Measurements from ENCODE around the gene PRPF6.
"Not testable (repeated sequence)": the region's sequence is repeated elsewhere in the genome, so short reads cannot be mapped to it uniquely, and the experiment has no call there.

PRPF6 gene

DNA sequence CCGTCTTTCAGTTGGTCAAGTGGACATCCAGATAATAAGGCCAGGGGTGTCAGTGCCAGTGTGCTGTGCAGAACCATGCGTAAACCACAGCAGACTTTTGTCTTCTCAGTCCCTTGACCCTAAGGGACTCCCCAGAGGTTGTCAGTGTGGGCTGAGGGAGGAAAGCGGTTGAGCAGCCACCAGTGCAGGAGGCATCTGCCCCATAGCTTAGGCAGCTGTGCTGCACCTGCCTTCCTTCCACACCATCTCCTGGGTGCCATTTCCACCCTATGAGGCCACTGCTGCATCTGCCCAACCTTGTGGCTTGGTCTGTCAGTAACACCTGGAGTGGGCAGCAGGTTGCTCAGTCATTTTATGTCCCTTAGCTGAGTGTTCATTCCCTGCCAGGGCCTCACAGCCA lies 26.0 kb downstream of the PRPF6 start:
- Histone ChIP-seq H3K27ac (ENCODE audit: low read depth, low read length, severe bottlenecking) (no peak overlapping the region), H3K4me1 (ENCODE audit: control insufficient read depth, insufficient read depth, low read length, poor library complexity, severe bottlenecking) (no peaks in the 10 kb centered on the region), H3K36me3 (ENCODE audit: control insufficient read depth, insufficient read depth, low read length) (peaks cover 91% of the 10 kb centered on the region), H3K4me3 (ENCODE audit: extremely low read depth, insufficient read depth, low read length, poor library complexity, severe bottlenecking) (no peak overlapping the region), H3K9me3 (ENCODE audit: control insufficient read depth, low read length) (peaks cover 10% of the 10 kb centered on the region)
- 89 to 100% methylated on average over 2 of the region's 3 CpGs for WGBS, 2 experiments (ENCODE audit: insufficient coverage in 2 of 2)

DNA sequence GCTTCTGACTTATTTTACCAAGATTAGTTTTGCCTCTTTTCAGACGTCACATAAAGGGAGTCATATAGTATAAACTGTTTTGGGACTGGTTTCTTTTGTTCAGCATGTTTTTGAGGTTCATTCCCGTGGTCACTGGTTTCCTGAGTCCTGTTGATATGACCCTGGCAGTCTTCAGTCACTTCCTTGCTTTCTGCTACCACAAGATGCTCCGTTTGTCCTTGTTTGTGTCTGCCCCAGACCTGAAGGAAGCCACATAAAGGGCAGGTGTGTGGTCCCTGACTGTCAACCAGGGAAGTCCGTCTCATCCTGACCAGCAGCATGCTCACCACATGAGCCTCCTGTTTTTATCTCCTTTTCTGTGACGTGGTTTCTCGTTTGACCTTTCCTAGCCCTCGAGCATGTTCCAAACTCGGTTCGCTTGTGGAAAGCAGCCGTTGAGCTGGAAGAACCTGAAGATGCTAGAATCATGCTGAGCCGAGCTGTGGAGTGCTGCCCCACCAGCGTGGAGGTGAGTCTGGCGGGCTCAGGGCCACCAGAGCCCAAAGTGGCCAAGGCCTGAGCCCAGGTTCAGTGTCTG lies 29.0 kb downstream of the PRPF6 start:
- Histone ChIP-seq H3K4me1 (ENCODE audit: control insufficient read depth, insufficient read depth, low read length, poor library complexity, severe bottlenecking) (no peaks in the 10 kb centered on the region), H3K27ac (ENCODE audit: low read depth, low read length, severe bottlenecking) (no peak overlapping the region), H3K4me3 (ENCODE audit: extremely low read depth, insufficient read depth, low read length, poor library complexity, severe bottlenecking) (no peak overlapping the region), H3K36me3 (ENCODE audit: control insufficient read depth, insufficient read depth, low read length) (peaks cover 85% of the 10 kb centered on the region), H3K9me3 (ENCODE audit: control insufficient read depth, low read length) (peaks cover 10% of the 10 kb centered on the region)
- 94 to 98% methylated on average over 12 of the region's 13 CpGs for WGBS, 2 experiments (ENCODE audit: insufficient coverage in 2 of 2)

DNA sequence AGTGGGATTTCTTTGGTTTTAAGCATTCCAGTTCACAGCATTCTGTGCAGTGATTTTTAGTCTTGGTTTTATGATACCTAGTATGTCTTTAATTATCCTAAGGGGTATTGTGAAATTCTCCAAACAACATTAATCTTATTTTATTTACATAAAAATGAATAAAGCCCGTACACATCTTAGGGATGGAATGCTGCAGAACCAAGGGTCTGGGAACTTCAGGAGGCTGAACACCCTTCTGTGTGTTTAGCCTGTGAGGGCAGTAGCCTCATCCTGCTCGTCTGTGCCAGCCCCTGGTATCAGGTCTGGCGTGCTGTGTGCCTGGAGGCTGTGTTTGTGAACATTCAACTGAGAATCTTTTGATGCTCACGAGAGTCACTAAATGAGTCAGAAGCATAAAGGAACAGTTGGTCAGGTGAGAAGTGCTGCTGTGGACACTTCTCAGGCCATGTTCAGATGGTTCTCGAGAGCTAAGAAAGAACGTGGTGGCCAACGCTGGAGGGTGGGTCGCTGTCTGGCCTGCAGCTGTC lies 29.8 kb downstream of the PRPF6 start:
- no peak overlapping the region for H3K27ac ChIP-seq (ENCODE audit: low read depth, low read length, severe bottlenecking)
- H3K9me3 ChIP-seq (ENCODE audit: control insufficient read depth, low read length), result peaks cover 10% of the 10 kb centered on the region
- no peaks in the 10 kb centered on the region for H3K4me1 ChIP-seq (ENCODE audit: control insufficient read depth, insufficient read depth, low read length, poor library complexity, severe bottlenecking)
- 96 to 98% methylated on average over 7 to 8 of the region's 8 CpGs for WGBS, 2 experiments (ENCODE audit: insufficient coverage in 2 of 2)
- no peak overlapping the region for H3K4me3 ChIP-seq (ENCODE audit: extremely low read depth, insufficient read depth, low read length, poor library complexity, severe bottlenecking)
- peaks cover 85% of the 10 kb centered on the region for H3K36me3 ChIP-seq (ENCODE audit: control insufficient read depth, insufficient read depth, low read length)

DNA sequence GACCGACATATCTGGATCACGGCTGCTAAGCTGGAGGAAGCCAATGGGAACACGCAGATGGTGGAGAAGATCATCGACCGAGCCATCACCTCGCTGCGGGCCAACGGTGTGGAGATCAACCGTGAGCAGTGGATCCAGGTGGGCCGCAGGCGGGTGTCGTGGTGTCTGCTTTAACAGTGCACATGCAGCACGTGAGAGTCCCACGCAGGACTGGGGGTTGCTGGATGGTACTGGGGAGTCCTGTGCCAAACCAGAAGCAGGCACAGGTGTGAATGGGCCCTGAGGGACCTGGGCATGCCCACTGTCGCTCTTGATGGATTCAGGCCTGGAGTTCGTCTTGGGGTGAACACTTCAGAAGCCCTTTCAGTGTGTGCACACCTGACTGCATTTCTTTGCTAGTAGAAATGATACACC lies 30.4 kb downstream of the PRPF6 start:
- Histone ChIP-seq H3K27ac (ENCODE audit: low read depth, low read length, severe bottlenecking) (no peak overlapping the region), H3K9me3 (ENCODE audit: control insufficient read depth, low read length) (peaks cover 10% of the 10 kb centered on the region), H3K4me1 (ENCODE audit: control insufficient read depth, insufficient read depth, low read length, poor library complexity, severe bottlenecking) (no peaks in the 10 kb centered on the region), H3K36me3 (ENCODE audit: control insufficient read depth, insufficient read depth, low read length) (peaks cover 86% of the 10 kb centered on the region), H3K4me3 (ENCODE audit: extremely low read depth, insufficient read depth, low read length, poor library complexity, severe bottlenecking) (no peak overlapping the region)
- 97 to 98% methylated on average over 16 of the region's 16 CpGs for WGBS, 2 experiments (ENCODE audit: insufficient coverage in 2 of 2)

DNA sequence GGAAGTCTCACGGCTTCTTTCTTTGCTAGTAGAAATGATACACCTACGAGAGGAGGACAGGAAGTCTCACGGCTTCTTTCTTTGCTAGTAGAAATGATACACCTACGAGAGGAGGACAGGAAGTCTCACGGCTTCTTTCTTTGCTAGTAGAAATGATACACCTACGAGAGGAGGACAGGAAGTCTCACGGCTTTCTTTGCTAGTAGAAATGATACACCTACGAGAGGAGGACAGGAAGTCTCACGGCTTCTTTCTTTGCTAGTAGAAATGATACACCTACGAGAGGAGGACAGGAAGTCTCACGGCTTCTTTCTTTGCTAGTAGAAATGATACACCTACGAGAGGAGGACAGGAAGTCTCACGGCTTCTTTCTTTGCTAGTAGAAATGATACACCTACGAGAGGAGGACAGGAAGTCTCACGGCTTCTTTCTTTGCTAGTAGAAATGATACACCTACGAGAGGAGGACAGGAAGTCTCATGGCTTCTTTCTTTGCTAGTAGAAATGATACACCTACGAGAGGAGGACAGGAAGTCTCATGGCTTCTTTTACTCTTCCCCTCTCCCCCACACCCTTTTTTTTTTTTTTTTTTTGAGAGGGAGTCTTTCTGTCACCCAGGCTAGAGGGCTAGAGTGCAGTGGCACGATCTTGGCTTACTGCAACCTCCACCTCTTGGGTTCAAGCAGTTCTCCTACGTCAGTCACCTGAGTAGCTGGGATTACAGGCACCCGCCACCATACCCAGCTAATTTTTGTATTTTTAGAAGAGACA lies 31.6 kb downstream of the PRPF6 start:
- peaks cover 87% of the 10 kb centered on the region for H3K36me3 ChIP-seq (ENCODE audit: control insufficient read depth, insufficient read depth, low read length)
- not testable (repeated sequence) for H3K4me3 ChIP-seq (ENCODE audit: extremely low read depth, insufficient read depth, low read length, poor library complexity, severe bottlenecking); H3K27ac ChIP-seq (ENCODE audit: low read depth, low read length, severe bottlenecking); H3K4me1 ChIP-seq (ENCODE audit: control insufficient read depth, insufficient read depth, low read length, poor library complexity, severe bottlenecking); H3K9me3 ChIP-seq (ENCODE audit: control insufficient read depth, low read length)
- 90% methylated on average over 2 of the region's 20 CpGs; no CpG with 5 or more reads in 1 of the 2 experiments for WGBS, 2 experiments (ENCODE audit: insufficient coverage in 2 of 2)

DNA sequence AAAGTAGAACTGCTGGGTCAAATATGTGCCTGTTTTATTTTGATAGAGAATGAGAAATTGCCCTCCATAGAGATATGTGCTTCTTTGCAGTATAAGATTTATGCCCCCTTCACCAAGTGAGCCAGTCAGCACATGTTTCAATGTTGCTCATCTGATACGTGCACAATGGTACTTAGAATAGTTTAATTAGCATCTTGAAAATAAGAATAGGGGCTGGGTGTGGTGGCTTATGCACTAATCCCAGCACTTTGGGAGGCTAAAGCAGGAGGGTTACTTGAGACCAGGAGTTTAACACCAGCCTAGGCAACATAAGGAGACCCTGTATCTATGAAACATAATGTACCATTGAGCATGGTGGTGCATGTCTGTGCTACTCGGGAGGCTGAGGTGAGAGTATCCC lies 34.7 kb downstream of the PRPF6 start:
- H3K27ac ChIP-seq (ENCODE audit: low read depth, low read length, severe bottlenecking), result no peak overlapping the region
- H3K36me3 ChIP-seq (ENCODE audit: control insufficient read depth, insufficient read depth, low read length), result peaks cover 85% of the 10 kb centered on the region
- no peaks in the 10 kb centered on the region for H3K9me3 ChIP-seq (ENCODE audit: control insufficient read depth, low read length)
- H3K4me1 ChIP-seq (ENCODE audit: control insufficient read depth, insufficient read depth, low read length, poor library complexity, severe bottlenecking), result no peaks in the 10 kb centered on the region
- 100% methylated on average over 1 of the region's 2 CpGs for WGBS, 2 experiments (ENCODE audit: insufficient coverage in 2 of 2)
- no peak overlapping the region for H3K4me3 ChIP-seq (ENCODE audit: extremely low read depth, insufficient read depth, low read length, poor library complexity, severe bottlenecking)

DNA sequence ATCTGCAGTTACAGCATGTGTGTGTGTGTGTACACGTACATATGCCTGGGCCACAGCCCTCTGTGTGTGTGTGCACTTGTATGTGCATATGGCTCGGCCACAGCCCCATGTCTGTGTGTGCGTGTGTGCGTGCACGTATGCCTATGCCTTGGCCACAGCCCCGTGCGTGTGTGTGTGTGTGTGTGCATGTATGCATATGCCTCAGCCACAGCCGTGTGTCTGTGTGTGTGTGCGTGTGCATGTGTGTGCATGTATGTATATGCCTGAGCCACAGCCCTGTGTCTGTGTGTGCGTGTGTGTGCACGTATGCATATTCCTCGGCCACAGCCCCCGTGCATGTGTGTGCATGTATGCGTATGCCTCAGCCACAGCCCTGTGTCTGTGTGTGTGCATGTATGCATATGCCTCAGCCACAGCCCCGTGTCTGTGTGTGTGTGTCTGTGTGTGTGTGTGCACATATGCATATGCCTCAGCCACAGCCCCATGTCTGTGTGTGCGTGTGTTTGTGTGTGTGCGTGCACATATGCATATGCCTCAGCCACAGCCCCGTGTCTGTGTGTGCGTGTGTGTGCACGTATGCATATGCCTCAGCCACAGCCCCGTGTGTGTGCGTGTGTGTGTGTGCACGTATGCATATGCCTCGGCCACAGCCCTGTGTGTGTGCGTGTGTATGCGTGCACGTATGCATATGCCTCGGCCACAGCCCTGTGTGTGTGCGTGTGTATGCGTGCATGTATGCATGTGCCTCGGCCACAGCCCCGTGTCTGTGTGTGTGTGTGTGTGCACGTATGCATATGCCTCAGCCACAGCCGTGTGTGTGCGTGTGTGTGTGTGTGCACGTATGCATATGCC lies 40.4 kb downstream of the PRPF6 start:
- no peaks in the 10 kb centered on the region for H3K4me1 ChIP-seq (ENCODE audit: control insufficient read depth, insufficient read depth, low read length, poor library complexity, severe bottlenecking)
- no peaks in the 10 kb centered on the region for H3K9me3 ChIP-seq (ENCODE audit: control insufficient read depth, low read length)
- no peak overlapping the region for H3K4me3 ChIP-seq (ENCODE audit: extremely low read depth, insufficient read depth, low read length, poor library complexity, severe bottlenecking)
- WGBS, 2 experiments (ENCODE audit: insufficient coverage in 2 of 2), result 96 to 97% methylated on average over 24 to 34 of the region's 36 CpGs
- H3K36me3 ChIP-seq (ENCODE audit: control insufficient read depth, insufficient read depth, low read length), result peaks cover 93% of the 10 kb centered on the region
- H3K27ac ChIP-seq (ENCODE audit: low read depth, low read length, severe bottlenecking), result no peak overlapping the region

DNA sequence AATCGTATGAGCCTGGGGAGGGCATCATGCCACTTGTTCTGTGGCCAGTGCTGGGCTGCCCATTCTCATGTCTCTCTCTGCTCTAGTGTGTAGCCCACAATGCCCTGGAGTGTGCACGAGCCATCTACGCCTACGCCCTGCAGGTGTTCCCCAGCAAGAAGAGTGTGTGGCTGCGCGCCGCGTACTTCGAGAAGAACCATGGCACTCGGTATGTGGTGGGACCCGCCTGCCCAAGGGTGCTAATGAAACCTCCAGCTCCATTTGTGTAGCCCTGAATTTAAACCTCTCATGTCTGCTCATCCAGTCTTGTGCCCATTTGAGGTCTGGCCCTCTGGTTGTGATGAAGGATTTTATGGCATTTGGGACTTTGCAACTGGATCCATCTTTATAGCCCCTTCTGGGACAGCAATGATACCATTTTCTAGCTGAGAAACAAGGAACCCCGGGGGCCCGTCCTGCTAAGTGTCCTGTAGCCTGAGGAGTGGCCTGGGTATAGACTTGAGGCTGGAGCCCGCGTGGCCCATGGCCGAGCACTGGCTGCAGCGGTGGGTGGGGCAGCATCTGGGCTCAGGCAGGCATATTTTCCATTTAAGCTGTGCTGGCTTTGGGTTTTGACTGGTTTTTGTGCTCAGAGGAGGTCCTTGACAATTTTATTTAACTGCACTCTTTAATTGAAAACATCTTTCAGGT lies 41.9 kb downstream of the PRPF6 start:
- no peaks in the 10 kb centered on the region for H3K4me1 ChIP-seq (ENCODE audit: control insufficient read depth, insufficient read depth, low read length, poor library complexity, severe bottlenecking)
- WGBS, 2 experiments (ENCODE audit: insufficient coverage in 2 of 2), result 98% methylated on average over 13 to 17 of the region's 17 CpGs
- H3K4me3 ChIP-seq (ENCODE audit: extremely low read depth, insufficient read depth, low read length, poor library complexity, severe bottlenecking), result no peak overlapping the region
- H3K36me3 ChIP-seq (ENCODE audit: control insufficient read depth, insufficient read depth, low read length), result peaks cover 94% of the 10 kb centered on the region
- no peaks in the 10 kb centered on the region for H3K9me3 ChIP-seq (ENCODE audit: control insufficient read depth, low read length)
- H3K27ac ChIP-seq (ENCODE audit: low read depth, low read length, severe bottlenecking), result no peak overlapping the region

DNA sequence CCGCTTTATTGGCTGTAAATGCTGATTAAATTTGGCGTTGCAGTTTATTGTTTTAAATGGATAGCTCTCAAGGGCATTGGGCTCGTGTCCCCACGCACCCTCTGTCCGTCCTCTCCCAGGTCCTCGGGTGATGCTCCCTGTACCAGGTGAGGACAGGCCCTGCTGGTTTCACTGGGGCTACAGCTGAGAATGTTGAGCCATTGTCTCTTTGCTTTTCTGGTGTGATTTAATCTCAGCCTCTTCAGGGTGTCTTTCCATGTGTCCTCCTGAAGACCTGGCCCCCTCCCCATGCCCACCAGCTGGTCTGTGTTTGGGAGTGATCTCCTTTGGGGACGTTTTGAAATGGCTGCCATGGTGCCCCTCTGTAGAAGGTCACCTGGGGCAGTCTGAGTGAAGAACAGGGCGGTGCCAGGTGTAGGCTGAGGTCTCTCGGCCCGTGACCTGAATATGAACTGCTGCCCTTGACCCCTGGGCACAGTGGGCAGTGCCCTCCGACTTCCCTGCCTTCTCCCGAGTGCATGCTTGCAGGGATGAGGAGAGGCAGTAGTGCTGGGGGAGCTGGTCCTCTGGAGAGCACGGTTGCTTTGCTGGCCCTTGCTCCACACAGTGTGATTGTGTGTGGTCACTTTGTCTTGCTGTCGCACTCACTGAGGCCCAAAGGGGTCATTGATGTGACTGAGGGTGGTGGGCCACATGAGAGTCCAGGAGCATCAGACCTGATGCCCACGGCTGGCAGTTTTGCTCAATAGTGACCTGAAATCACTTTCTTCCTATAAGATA lies 42.6 kb downstream of the PRPF6 start:
- no peaks in the 10 kb centered on the region for H3K9me3 ChIP-seq (ENCODE audit: control insufficient read depth, low read length)
- no peak overlapping the region for H3K4me3 ChIP-seq (ENCODE audit: extremely low read depth, insufficient read depth, low read length, poor library complexity, severe bottlenecking)
- H3K36me3 ChIP-seq (ENCODE audit: control insufficient read depth, insufficient read depth, low read length), result peaks cover 94% of the 10 kb centered on the region
- 92 to 95% methylated on average over 8 to 11 of the region's 15 CpGs for WGBS, 2 experiments (ENCODE audit: insufficient coverage in 2 of 2)
- no peak overlapping the region for H3K27ac ChIP-seq (ENCODE audit: low read depth, low read length, severe bottlenecking)
- no peaks in the 10 kb centered on the region for H3K4me1 ChIP-seq (ENCODE audit: control insufficient read depth, insufficient read depth, low read length, poor library complexity, severe bottlenecking)

All from mesodermal cell (in vitro differentiated cells).